Activated gamma-delta T cell (primary cell): ENCODE results near the gene PSAPL1.

Experiments
- DNase-seq: peaks from one replicate; lab custom pipeline; 2025; lab: John Stamatoyannopoulos, UW

PSAPL1 gene

DNA sequence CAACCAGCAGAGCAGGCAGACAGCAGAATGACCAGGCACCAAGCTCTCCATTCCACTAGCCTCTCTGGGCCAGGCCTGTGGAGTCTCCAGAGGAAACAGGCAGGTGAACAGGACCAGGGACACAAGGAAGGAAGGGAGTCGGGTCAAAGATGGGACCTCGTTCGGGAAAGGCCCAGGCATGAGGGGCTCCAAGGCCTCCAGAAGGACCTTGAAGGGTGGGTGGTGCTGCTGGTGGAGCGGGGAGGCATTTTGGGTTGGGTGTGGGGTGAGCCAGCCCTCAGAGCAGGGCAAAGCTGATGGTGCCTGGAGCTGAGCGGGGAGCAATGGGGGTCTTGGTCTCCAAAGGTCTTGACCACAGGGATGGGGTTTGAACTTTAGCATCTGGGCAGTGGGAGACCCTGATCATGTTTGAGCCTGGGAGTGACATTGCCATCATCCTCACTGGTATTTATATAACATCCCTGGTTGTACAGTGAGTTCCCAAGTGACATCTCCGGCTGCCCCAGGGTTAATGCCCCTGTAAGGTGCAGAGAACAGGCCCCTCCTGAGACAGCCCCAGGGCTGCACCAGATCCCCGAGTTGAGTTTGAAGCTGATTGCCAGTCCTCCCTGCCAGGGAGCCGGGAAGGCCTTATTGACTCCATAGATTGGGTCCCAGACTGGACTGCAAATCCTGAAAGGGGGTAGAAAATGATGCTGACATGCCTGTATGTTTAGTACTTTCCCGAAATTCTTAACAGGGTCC lies 52.7 kb downstream of the PSAPL1 start:
- DNase-seq = no peak

DNA sequence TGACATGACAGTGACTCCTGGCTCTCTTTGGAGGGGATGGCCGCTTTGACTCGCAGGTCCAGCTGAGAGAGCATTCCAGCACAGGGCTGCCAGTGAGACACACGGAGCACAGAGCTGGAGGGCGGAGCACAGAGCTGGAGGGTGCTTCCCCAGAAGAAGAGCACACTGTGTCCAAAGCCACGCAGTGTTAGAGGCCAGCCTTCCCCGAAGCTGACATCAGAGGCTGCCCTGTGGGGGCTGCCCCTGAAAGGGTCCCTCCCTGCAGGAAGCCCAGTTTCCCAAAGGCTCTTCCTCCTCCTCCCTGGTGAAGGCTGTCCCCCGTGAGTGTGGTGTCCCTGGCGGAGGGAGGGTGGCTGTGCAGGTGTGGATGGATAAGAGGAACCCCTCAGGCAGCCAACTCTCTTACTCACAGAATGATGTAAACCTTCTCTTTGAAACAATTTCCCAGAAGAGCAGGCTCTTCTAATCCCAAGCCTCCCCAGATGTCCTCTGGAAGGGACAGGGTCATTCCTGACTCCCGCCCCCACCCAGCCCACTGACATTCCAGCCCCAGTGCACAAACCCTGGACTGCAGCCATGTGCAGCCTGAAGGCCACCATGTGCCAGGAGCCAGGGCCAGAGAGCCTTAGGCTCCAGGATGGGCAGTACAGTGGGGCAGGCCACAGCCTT lies 53.4 kb downstream of the PSAPL1 start:
- no peak for DNase-seq
